HL-60/S4 treated with retinoic acid at 250 ng/mL for 4 days and 3 days (cell line): ENCODE data around the gene NUDT19.
"Not testable (repeated sequence)": the region's sequence is repeated elsewhere in the genome, so short reads cannot be mapped to it uniquely, and the experiment has no call there.

Experiments
- in situ Hi-C: fragments of 300-500 bp; cut with MboI; formaldehyde crosslinking; loops from 2 replicates; pipeline ENCODE4 v1.7.0; 2022; ENCODE audit warnings: low sequenced_read_pairs

The NUDT19 gene

DNA sequence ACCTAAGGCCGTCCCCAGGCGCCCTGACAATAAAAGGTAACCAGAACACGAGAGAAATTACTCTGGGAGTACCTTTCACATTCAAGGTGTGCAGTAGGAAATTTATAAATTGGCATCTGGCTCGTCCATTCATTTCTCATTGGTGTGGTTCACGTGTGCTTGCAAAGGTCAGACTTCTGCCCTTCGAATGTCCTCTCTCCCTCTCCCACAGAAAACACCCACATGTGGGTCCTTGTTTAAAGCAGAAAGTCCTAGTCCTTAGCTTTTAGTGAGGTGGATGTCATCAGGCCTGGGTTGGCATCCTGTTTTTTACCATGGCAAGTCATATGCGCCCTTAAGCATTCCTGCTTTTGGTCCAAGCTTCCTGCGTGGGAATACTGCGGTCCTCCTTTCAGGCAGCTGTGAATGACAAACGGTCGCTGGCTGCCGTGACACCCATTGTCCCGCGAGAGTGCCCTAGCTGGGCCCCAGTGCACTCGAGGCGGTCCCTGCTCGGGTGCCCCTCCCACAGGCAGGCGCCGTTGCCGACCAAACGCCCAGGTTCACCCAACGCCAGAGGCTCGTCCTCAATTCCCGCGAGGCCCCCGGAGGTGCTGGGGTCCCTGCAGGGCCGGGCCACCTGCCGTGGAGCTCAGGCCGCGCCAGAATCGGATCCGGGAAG, at the start of gene NUDT19:
Gene NUDT19, plus strand, starts transcription at position 531 of the 661 bp plus-strand sequence. CDS start 140 bp downstream, outside the sequence.
- in situ Hi-C loops, result loop anchor here (25.0 kb wide), 1 partner anchor 421 kb away; no protein-coding TSS in a partner anchor

GRCh38 chr19:32642771-32643170, 48.9 kb upstream of the NUDT19 start:
- in situ Hi-C loops, result no loop called here

DNA sequence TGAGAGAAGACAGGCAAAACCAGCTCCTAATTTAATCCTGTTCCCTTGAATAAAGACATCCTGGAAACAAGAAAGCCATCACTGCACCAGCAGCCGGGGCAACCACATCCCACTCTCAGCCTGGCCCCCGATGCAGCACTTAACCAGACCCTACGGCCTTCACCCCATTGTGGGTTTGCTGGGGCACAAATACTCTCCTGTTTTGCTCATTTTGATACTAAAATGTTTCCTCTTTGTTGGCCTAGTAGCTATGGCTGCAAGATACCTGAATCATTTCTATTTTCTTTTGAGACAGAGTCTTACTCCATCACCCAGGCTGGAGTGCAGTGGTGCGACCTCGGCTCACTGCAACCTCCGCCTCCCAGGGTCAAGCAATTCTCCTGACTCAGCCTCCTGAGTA, 45.1 kb upstream of the NUDT19 start:
- in situ Hi-C loops, result no loop called here

DNA sequence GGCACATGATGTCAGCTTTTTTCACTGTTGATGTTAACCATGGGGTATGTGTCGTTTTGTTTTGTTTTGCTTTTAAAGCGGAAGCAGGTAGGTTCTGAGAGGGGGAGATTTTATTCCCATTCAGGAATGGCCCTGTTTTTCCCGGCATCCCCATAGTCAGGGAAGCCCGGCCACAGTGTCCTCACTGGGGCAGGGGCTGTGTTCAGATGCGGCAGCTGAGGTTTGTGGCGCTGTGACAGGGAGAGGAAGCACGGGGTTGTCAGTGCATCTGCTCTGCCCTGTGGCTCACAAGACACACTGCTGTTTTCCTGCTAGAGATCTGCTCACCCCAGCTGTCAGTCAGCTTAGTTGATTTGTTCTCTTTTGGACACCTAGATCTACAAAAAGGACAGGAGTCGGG, 44.3 kb upstream of the NUDT19 start:
- in situ Hi-C loops, result no loop called here

- in situ Hi-C loops, result no loop called here
Measured at GRCh38 chr19:32649751-32650150, 41.9 kb upstream of the NUDT19 start.

GRCh38 chr19:32650671-32651070, 41.0 kb upstream of the NUDT19 start:
- in situ Hi-C loops, result no loop called here

DNA sequence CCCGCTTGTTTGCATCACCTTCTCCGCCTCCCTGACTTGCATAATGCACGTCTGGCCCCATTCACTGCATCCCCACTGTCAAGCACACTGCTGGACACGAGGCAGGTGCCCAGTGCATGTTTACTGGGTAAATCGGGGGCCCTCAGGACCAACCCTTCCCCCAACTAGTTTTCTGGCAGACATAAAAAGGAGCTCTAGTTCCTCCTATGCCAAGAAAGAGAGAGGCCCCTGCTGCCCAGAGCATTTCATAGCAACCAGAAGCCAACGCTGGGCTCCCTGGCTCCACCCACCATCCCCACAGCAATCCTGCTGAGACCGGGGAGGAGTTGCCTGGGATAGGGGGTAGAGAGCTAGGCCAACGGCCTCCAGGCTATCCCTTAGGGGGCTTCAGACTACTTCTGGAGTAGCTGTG, 39.9 kb upstream of the NUDT19 start:
- in situ Hi-C loops, result no loop called here

DNA sequence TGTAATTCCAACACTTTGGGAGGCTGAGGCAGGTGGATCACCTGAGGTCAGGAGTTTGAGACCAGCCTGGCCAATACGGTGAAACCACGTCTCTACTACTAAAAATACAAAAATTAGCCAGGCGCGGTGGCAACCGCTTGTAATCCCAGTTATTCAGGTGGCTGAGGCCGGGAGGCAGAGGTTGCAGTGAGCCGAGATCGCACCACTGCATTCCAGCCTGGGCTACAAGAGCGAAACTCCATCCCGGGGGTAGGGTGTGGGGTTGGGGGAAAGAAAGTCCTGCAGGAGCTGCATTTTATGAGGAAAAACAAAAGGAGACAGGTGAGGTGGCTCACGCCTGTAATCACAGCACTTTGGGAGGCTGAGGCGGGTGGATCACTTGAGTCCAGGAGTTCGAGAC, 39.3 kb upstream of the NUDT19 start:
- in situ Hi-C loops, result not testable (repeated sequence)

DNA sequence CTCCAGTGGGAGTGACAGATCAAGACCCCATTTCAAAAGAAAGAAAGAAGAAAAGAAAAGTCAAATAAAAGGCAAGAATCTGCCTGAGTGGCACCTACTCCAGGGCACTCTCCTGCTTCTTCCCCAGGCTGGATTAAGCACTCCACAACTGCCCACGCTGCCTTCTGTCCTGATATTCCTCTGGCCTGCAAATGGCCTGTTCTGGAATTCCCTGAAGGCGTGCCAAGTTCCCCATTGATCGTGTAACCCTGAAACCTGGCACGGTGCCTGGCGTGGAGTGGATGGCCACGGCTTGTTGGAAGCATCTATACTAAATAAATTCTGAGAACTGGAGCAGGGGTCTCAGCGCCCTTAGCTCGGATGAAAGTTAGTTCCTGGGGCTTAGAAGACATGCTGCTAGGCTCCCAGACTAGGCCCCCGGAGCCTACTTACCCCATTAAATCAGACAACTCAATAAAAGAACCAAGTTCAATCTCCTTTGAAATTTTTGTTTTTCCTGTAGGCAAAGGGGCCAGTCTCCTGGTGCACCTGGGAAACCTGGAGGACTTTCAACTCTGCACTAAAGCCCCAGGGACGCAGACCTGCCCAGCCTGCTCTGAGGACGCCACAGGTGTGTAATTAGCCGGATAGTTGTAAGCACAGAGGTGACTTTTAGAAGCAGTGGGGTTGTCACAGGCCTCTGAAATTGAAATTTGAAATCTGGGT, 38.6 kb upstream of the NUDT19 start:
- in situ Hi-C loops, result no loop called here

GRCh38 chr19:32653599-32653915, 38.1 kb upstream of the NUDT19 start:
- in situ Hi-C loops, result no loop called here

- in situ Hi-C loops, result not testable (repeated sequence)
Measured at GRCh38 chr19:32656379-32656778, 35.2 kb upstream of the NUDT19 start.

- in situ Hi-C loops, result no loop called here
Measured at GRCh38 chr19:32658075-32658474, 33.5 kb upstream of the NUDT19 start.

DNA sequence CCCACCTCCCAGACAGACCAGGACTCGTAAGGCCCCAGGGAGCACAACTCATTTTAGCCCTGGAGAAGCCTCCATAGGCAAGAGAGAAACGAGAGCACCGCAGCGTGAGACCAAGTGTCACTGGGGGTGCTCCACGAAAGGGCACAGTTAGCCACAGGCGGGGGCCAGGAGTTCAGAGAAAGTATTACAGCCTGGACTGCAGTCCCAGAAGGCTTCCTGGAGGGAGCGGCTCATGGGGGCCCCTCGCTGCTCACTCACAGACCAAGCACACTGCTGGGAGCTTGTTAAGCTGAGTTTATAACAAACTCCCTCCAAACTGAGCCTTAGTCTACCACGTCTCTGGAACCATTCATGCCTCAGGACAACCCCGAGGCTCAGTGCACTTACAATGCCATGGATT, 33.1 kb upstream of the NUDT19 start:
- in situ Hi-C loops, result no loop called here

DNA sequence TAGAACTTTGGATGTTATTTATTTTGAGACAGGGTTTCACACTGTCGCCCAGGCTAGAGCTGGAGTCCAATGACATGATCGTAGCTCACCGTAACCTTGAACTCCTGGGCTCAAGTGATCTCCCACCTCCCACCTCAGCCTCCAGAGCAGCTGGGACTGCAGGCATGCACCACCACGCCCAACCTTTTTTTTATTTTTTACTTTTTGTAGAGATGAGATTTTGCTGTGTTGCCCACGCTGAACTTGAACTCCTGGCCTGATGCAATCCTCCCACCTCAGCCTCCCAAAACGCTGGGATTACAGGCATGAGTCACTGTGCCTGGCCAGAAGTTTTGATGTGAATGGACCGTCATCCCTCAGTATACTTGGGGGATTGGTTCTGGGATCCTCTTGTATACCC, 30.3 kb upstream of the NUDT19 start:
- in situ Hi-C loops, result no loop called here

DNA sequence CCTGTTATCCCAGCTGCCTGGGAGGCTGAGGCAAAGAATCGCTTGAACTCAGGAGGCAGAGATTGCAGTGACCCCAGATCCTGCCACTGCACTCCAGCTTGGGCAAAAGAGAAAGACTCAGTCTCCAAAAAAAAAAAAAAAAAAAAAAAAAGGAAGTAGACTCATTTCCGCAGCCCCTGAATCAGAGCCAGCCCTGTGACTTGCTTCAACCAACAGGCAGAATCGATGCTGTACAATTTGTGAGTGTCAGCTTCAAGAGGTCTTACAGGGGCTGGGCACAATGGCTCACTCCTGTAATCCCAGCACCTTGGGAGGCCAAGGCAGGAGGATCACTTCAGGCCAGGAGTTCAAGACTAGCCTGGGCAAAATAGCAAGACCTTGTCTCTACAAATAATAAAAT, 29.4 kb upstream of the NUDT19 start:
- in situ Hi-C loops, result no loop called here

- in situ Hi-C loops, result no loop called here
Measured at GRCh38 chr19:32666084-32666483, 25.5 kb upstream of the NUDT19 start.

DNA sequence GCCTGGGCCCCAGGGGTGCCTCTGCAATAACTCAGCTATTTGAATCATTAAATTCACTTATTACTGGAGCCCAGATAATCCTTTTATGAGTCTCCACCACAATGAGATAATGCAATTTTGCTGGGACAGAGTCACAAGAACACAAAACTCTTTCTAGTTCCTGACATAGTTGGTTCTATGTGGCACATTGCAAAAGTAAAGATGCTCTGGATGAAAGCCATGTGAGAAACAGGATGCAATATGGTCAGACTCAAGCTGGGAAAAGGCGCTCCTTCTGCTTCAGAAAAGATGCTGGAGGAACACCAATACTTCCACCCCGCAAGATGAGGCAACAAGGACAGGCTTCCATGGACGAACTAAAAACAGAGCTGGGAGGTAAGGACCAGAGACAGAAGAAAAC, 22.3 kb upstream of the NUDT19 start:
- in situ Hi-C loops, result no loop called here

DNA sequence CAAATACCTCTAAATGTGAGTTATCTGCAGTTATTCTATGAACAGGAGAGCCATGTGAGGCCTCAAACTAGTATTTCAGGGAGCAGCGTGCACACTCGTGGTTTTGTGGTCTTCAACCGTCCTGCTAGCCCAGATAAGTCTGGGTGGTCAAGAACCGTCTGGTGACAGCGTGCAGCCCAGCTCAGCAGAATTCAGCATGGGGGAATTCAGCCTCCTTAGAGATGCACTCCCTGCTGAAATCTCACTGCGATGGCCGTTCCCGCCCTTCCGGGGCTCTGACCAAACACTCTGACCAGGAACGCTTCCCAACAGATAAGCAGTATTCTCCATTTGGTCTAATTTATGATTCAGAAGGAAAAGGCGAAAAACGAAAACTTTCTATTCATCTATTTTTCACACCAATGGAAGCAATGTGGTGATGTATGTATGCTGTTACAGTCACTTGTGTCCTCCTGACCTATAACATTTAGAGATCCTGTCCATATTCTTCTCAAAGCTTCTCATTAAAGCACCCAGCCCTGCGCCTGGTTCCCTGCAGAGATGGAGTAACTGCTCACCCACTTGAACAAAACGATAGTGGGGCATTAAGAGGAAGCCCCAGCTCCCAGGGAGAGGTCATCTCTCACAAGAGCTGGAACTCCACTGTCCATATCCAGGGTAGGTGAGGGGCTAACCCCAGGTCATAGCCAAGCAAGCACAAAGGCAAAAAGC, 19.6 kb upstream of the NUDT19 start:
- in situ Hi-C loops, result no loop called here

- in situ Hi-C loops, result no loop called here
Measured at GRCh38 chr19:32672841-32673240, 18.8 kb upstream of the NUDT19 start.

GRCh38 chr19:32673573-32673972, 18.0 kb upstream of the NUDT19 start:
- in situ Hi-C loops, result no loop called here

- in situ Hi-C loops, result no loop called here
Measured at GRCh38 chr19:32674153-32674930, 17.3 kb upstream of the NUDT19 start.
